ENCODE results near the gene LRRC38. TPM values are rescaled to one million over a fixed set of nuclear protein-coding genes. Genes with fewer than 3 reads are reported as not detected.
"Not testable (repeated sequence)": the region's sequence is repeated elsewhere in the genome, so short reads cannot be mapped to it uniquely, and the experiment has no call there.

LRRC38 gene, protein sequence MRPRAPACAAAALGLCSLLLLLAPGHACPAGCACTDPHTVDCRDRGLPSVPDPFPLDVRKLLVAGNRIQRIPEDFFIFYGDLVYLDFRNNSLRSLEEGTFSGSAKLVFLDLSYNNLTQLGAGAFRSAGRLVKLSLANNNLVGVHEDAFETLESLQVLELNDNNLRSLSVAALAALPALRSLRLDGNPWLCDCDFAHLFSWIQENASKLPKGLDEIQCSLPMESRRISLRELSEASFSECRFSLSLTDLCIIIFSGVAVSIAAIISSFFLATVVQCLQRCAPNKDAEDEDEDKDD
- total RNA-seq (under 1 TPM in 1 of 5 donors, not detected in 4; 0.13 TPM), total RNA-seq (0 to 0.14 (median 0) reads per million in 29 experiments)
- total RNA-seq (2013), result 0.06 TPM

DNA sequence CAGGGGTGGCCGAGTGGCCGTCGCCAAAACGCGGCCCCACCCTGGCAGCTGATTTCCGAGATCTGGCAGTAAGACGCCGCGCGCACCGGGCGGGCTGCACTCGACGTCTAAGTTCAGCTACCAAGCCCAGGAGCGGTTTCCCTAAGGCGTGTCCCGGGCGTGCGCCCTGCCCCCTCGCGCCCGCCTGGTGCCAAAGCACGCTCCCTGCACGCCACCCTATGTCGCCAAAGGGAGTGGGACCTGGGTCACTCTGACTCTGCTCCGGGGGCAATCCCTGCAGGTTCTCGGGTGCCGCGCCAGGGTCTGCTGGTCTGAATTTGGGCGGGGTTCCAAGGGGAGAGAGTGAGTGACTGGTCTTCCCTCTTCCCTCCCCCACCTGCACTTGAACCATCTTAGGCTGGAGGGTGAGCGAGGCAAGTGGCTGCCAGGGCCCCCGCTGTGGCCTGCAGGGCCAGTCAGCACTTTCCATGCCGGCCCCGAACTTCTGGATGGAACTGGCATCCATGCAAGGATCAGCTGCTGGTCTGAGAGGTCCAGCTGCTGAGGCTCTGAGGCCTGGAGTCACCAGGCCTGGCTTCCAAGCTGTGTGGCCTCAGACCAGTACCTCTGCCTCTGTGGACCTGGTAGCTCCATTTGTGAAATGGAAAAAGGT, at the start of gene LRRC38:
Gene LRRC38 (minus strand): TSS at position 109 of the 652 bp plus-strand sequence. CDS start 410 bp downstream, outside the sequence.
- CTCF ChIA-PET, result no interaction called here
- H3K27me3 Mint-ChIP-seq, result peaks cover 15 to 50% of the 10 kb centered on the region in 2 donors

DNA sequence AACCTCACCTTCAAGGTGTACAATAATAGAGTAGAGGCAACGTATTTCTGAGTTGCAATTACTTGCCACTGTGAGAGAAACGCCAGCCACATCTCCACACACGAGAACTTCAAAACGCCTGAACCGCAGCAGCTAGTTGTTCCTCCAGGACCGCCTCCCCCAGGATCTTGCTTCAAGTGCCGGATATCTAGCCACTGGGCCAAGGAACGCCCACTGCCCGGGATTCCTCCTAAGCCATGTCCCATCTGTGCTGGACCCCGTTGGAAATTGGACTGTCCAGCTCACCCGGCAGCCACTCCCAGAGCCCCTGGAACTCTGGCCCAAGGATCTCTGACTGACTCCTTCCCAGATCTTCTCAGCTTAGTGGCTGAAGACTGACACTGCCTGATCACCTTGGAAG, 49.2 kb upstream of the LRRC38 start:
- CTCF ChIA-PET, result not testable (repeated sequence)

More for the DNA sequence above, at the start of gene LRRC38:
- Histone ChIP-seq H3K9me3 (no peaks in the 10 kb centered on the region), H3K27me3 (replicated peaks in 1 of 2; ENCODE audit: control insufficient read depth in 2 of 2, extremely low read depth in 1 of 2, insufficient read depth in 2 of 2, low read length in 1 of 2) (peaks cover 0 to 53% of the 10 kb centered on the region in 2 experiments), H3K36me3 (ENCODE audit: control insufficient read depth in 2 of 2, extremely low read depth in 1 of 2, insufficient read depth in 1 of 2, low read length in 1 of 2) (no peaks in the 10 kb centered on the region), H3K27ac (ENCODE audit: low read length) (no peak within 1 kb of the TSS), H3K4me3 (ENCODE audit: control insufficient read depth in 1 of 2, extremely low read depth in 1 of 2, low read length in 1 of 2) (no peak within 1 kb of the TSS), H3K4me1 (ENCODE audit: control insufficient read depth in 1 of 2, extremely low read depth in 1 of 2, insufficient read depth in 2 of 2, low read length in 2 of 2) (no peaks in the 10 kb centered on the region)
- no peak within 1 kb of the TSS for H3K4me3 Mint-ChIP-seq
- peaks cover 0 to 5% (median 0%) of the 10 kb centered on the region in 3 donors for H3K9me3 Mint-ChIP-seq
- H3K4me1 Mint-ChIP-seq, result peaks cover 0 to 2% (median 0%) of the 10 kb centered on the region in 3 donors
- DNase-seq, result no peak
- H3K27ac Mint-ChIP-seq, result no peak within 1 kb of the TSS
- no peaks in the 10 kb centered on the region for H3K36me3 Mint-ChIP-seq
- 5% methylated on average over 25 of the region's 34 CpGs for WGBS (ENCODE audit: insufficient coverage)
- ATAC-seq (replicated peaks in 1 of 4), result no peak
- POLR2A ChIA-PET, result no interaction called here

DNA sequence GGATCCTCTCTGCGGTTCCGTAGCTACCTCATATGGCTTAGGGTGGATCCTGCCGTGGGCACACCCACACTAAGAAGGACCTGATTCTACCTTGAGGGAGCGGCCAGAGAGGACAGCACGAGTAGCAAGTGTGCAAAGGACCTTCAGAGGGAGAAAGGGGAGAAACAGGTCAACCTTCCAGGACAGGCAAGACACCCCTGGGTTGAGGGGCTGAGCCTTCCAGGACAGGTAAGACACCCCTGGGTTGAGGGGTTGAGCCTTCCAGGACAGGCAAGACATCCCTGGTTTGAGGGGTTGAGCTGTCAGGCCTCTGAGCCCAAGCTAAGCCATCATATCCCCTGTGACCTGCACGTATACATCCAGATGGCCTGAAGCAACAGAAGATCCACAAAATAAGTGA, 46.7 kb upstream of the LRRC38 start:
- no peaks in the 10 kb centered on the region for H3K4me1 ChIP-seq (ENCODE audit: control insufficient read depth in 1 of 2, extremely low read depth in 1 of 2, insufficient read depth in 2 of 2, low read length in 2 of 2)
- no peak overlapping the region for H3K4me3 ChIP-seq (ENCODE audit: control insufficient read depth in 1 of 2, extremely low read depth in 1 of 2, low read length in 1 of 2)
- H3K4me3 Mint-ChIP-seq, result no peak overlapping the region
- H3K36me3 Mint-ChIP-seq, result no peaks in the 10 kb centered on the region
- H3K9me3 Mint-ChIP-seq, result no peaks in the 10 kb centered on the region
- ChIA-PET CTCF (interaction anchor here in 1 of 2 donors (0.6 kb wide), 1 partner anchor 21 kb away, joined by 8 read pairs; no protein-coding TSS in a partner anchor), POLR2A (no interaction called here)
- no peak for DNase-seq
- peaks cover 0 to 3% of the 10 kb centered on the region in 2 experiments for H3K27me3 ChIP-seq (replicated peaks in 1 of 2; ENCODE audit: control insufficient read depth in 2 of 2, extremely low read depth in 1 of 2, insufficient read depth in 2 of 2, low read length in 1 of 2)
- no peaks in the 10 kb centered on the region for H3K9me3 ChIP-seq
- H3K27me3 Mint-ChIP-seq, result peaks cover 14 to 18% of the 10 kb centered on the region in 2 donors
- no peak for ATAC-seq (replicated peaks in 1 of 4)
- no peaks in the 10 kb centered on the region for H3K36me3 ChIP-seq (ENCODE audit: control insufficient read depth in 2 of 2, extremely low read depth in 1 of 2, insufficient read depth in 1 of 2, low read length in 1 of 2)
- H3K4me1 Mint-ChIP-seq, result no peaks in the 10 kb centered on the region
- no peak overlapping the region for H3K27ac ChIP-seq (ENCODE audit: low read length)
- WGBS (ENCODE audit: insufficient coverage), result 62% methylated on average over 2 of the region's 6 CpGs
- H3K27ac Mint-ChIP-seq, result no peak overlapping the region

More for the DNA sequence above, 49.2 kb upstream of the LRRC38 start:
- H3K9me3 Mint-ChIP-seq; H3K4me3 Mint-ChIP-seq; H3K27ac ChIP-seq (ENCODE audit: low read length); DNase-seq; POLR2A ChIA-PET; H3K36me3 ChIP-seq (ENCODE audit: control insufficient read depth in 2 of 2, extremely low read depth in 1 of 2, insufficient read depth in 1 of 2, low read length in 1 of 2); H3K4me1 ChIP-seq (ENCODE audit: control insufficient read depth in 1 of 2, extremely low read depth in 1 of 2, insufficient read depth in 2 of 2, low read length in 2 of 2); H3K4me1 Mint-ChIP-seq; H3K27me3 ChIP-seq (replicated peaks in 1 of 2; ENCODE audit: control insufficient read depth in 2 of 2, extremely low read depth in 1 of 2, insufficient read depth in 2 of 2, low read length in 1 of 2); ATAC-seq (replicated peaks in 1 of 4); H3K9me3 ChIP-seq; H3K36me3 Mint-ChIP-seq; H3K27ac Mint-ChIP-seq; H3K4me3 ChIP-seq (ENCODE audit: control insufficient read depth in 1 of 2, extremely low read depth in 1 of 2, low read length in 1 of 2): not testable (repeated sequence)
- 90% methylated on average over 10 of the region's 11 CpGs for WGBS (ENCODE audit: insufficient coverage)
- H3K27me3 Mint-ChIP-seq, result peaks cover 14 to 18% of the 10 kb centered on the region in 2 donors

DNA sequence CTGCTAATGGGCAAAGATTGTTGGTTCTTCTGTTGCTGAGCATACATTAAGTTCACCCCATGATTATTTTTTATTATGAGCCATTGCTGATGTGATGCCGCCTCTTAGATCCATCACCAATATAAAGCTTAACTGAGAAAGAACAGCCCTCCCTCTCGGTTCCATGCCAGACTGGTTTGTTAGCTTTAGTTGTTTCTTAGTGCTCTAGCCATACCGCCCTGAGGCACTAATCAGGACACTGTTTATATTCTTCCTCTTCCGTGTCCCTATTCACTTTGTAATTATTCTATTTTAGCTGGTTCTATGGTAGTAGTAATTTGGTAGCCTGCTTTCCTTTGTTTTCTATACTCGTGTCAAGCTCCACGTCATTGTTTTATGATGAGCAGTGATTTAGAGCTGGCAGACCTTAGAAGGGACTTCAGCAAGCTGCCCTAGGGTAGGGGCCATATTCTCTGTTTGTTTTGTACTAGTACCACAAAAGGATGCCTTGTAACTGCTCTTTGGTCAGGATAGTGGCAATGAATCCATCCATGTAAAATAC, 42.5 kb upstream of the LRRC38 start:
- H3K27ac ChIP-seq (ENCODE audit: low read length), result no peak overlapping the region
- no peak overlapping the region for H3K4me3 ChIP-seq (ENCODE audit: control insufficient read depth in 1 of 2, extremely low read depth in 1 of 2, low read length in 1 of 2)
- ATAC-seq (replicated peaks in 1 of 4) (no peak), DNase-seq (no peak)
- no peaks in the 10 kb centered on the region for H3K36me3 ChIP-seq (ENCODE audit: control insufficient read depth in 2 of 2, extremely low read depth in 1 of 2, insufficient read depth in 1 of 2, low read length in 1 of 2)
- no peaks in the 10 kb centered on the region for H3K27me3 ChIP-seq (replicated peaks in 1 of 2; ENCODE audit: control insufficient read depth in 2 of 2, extremely low read depth in 1 of 2, insufficient read depth in 2 of 2, low read length in 1 of 2)
- H3K4me1 ChIP-seq (ENCODE audit: control insufficient read depth in 1 of 2, extremely low read depth in 1 of 2, insufficient read depth in 2 of 2, low read length in 2 of 2), result no peaks in the 10 kb centered on the region
- peaks cover 5 to 8% of the 10 kb centered on the region in 2 donors for H3K27me3 Mint-ChIP-seq
- no peak overlapping the region for H3K4me3 Mint-ChIP-seq
- POLR2A ChIA-PET, result no interaction called here
- no peaks in the 10 kb centered on the region for H3K9me3 Mint-ChIP-seq
- H3K4me1 Mint-ChIP-seq, result no peaks in the 10 kb centered on the region
- no peak overlapping the region for H3K27ac Mint-ChIP-seq
- H3K9me3 ChIP-seq, result no peaks in the 10 kb centered on the region
- CTCF ChIA-PET, result no interaction called here
- H3K36me3 Mint-ChIP-seq, result no peaks in the 10 kb centered on the region
- WGBS (ENCODE audit: insufficient coverage), result 70% methylated on average over 3 of the region's 6 CpGs

DNA sequence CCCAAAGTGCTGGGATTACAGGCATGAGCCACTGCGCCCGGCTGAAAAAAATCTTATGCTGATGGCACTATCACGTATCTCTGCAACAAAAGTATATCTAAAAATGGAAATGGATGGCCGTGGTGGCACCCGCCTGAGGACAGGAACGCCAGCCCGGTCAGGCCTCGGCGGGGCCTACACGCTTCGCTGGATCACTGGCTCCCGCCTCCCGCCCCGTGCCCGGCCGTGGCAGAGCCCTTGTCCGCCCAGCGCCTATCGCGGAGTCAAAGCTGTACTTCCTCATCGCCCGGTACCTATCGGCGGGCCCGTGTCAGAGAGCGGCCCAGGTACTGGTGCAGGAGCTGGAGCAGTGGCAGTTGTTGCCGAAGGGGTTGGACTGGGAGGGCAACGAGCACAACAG, 41.0 kb upstream of the LRRC38 start:
- 93% methylated on average over 24 of the region's 28 CpGs for WGBS (ENCODE audit: insufficient coverage)

DNA sequence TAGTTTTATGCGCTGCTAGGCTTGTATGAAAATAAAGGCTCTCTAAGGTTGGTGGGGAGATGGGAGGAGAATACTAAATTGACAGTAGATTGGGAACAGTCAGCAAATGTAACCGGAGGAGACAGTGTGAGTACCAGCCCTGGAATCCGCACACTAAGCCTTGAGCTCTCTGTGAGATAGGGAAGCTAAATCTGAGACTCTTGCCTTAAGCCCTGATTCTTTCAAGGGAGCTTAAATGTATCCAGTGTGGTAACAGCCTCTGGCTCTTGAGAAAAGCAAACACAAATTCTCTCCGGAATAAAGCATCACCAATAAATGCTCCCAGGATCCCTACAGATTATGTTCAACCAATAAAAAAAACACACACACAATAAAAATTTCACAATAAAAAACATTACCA, 36.9 kb upstream of the LRRC38 start:
- Histone ChIP-seq H3K36me3 (ENCODE audit: control insufficient read depth in 2 of 2, extremely low read depth in 1 of 2, insufficient read depth in 1 of 2, low read length in 1 of 2) (no peaks in the 10 kb centered on the region), H3K4me1 (ENCODE audit: control insufficient read depth in 1 of 2, extremely low read depth in 1 of 2, insufficient read depth in 2 of 2, low read length in 2 of 2) (no peaks in the 10 kb centered on the region), H3K27me3 (replicated peaks in 1 of 2; ENCODE audit: control insufficient read depth in 2 of 2, extremely low read depth in 1 of 2, insufficient read depth in 2 of 2, low read length in 1 of 2) (peaks cover 0 to 4% of the 10 kb centered on the region in 2 experiments), H3K4me3 (ENCODE audit: control insufficient read depth in 1 of 2, extremely low read depth in 1 of 2, low read length in 1 of 2) (no peak overlapping the region), H3K9me3 (no peaks in the 10 kb centered on the region), H3K27ac (ENCODE audit: low read length) (no peak overlapping the region)
- Mint-ChIP-seq H3K36me3 (no peaks in the 10 kb centered on the region), H3K4me3 (no peak overlapping the region), H3K27ac (no peak overlapping the region), H3K4me1 (no peaks in the 10 kb centered on the region), H3K9me3 (no peaks in the 10 kb centered on the region), H3K27me3 (peaks cover 13 to 18% of the 10 kb centered on the region in 2 donors)
- ChIA-PET CTCF (no interaction called here), POLR2A (no interaction called here)
- 100% methylated on average over 1 of the region's 4 CpGs for WGBS (ENCODE audit: insufficient coverage)
- no peak for ATAC-seq (replicated peaks in 1 of 4)
- no peak for DNase-seq

More for the DNA sequence above, 41.0 kb upstream of the LRRC38 start:
- DNase-seq (no peak), ATAC-seq (replicated peaks in 1 of 4) (no peak)
- Mint-ChIP-seq H3K36me3 (no peaks in the 10 kb centered on the region), H3K27ac (no peak overlapping the region), H3K27me3 (peaks cover 3% of the 10 kb centered on the region in 2 donors), H3K9me3 (no peaks in the 10 kb centered on the region), H3K4me3 (no peak overlapping the region), H3K4me1 (no peaks in the 10 kb centered on the region)
- ChIA-PET CTCF (no interaction called here), POLR2A (no interaction called here)
- Histone ChIP-seq H3K4me1 (ENCODE audit: control insufficient read depth in 1 of 2, extremely low read depth in 1 of 2, insufficient read depth in 2 of 2, low read length in 2 of 2) (no peaks in the 10 kb centered on the region), H3K27me3 (replicated peaks in 1 of 2; ENCODE audit: control insufficient read depth in 2 of 2, extremely low read depth in 1 of 2, insufficient read depth in 2 of 2, low read length in 1 of 2) (no peaks in the 10 kb centered on the region), H3K36me3 (ENCODE audit: control insufficient read depth in 2 of 2, extremely low read depth in 1 of 2, insufficient read depth in 1 of 2, low read length in 1 of 2) (no peaks in the 10 kb centered on the region), H3K9me3 (no peaks in the 10 kb centered on the region), H3K27ac (ENCODE audit: low read length) (no peak overlapping the region), H3K4me3 (ENCODE audit: control insufficient read depth in 1 of 2, extremely low read depth in 1 of 2, low read length in 1 of 2) (no peak overlapping the region)
